ENCODE results near the gene GJA9. TPM values are rescaled to one million over a fixed set of nuclear protein-coding genes. Genes with fewer than 3 reads are reported as not detected.
"Not testable (repeated sequence)": the region's sequence is repeated elsewhere in the genome, so short reads cannot be mapped to it uniquely, and the experiment has no call there.

The GJA9 gene
- total RNA-seq, 3 donors from 2014 or later = not detected

DNA sequence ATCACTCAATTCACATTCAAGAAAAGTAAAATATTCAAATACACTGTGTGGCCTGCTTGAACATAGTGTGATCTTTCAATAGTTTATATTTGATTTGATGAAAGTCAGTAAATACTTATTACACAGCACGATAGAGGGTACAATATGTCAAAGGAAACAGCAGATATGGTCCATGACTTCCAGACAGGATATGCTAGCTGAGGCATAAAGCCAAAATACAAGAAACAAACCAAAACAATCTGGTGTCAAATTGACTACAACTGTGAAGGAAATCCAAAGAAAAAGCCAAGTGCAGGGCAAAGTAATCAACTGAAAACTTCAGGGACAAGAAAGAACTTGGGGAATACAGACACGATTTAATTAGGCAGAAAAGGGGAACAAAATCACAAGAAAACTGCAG is 41.1 kb downstream of the GJA9 start:
- no peak for DNase-seq (ENCODE audit: low spot score in 2 of 2)
- Histone ChIP-seq H3K4me1 (no peaks in the 10 kb centered on the region), H3K9me3 (no peaks in the 10 kb centered on the region), H3K27ac (no peak overlapping the region), H3K27me3 (no peaks in the 10 kb centered on the region), H3K4me3 (no peak overlapping the region), H3K36me3 (peaks cover 4% of the 10 kb centered on the region)
- TF ChIP-seq CTCF (IDR thresholded peaks at IDR 0.05) (no peak), POLR2A (IDR thresholded peaks at IDR 0.05) (no peak), POLR2AphosphoS5 (IDR thresholded peaks at IDR 0.05) (no peak)
- intact Hi-C loops (cut with DNase I; ENCODE audit: low total_unique reads) = no loop called here

DNA sequence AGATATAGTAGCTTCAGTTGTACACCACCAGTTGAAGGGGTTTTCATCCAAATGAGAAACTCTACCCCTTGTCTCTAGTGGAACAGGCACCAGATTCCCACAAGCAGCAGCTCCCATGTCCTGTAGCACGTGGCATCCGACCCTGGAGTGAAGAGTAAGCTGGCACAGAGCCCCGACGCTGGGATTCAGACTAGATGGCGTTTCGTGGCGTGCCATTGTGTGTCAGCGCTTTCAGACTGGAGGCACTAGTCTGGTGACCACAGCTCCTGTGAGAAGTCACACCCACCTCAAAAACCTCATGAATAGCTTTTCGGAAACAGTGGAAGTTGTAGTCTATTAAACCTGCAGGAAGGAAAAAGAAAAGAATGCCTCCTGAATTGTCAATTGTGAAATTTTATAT is 42.0 kb downstream of the GJA9 start:
- Histone ChIP-seq H3K36me3 (peaks cover 4% of the 10 kb centered on the region), H3K4me3 (no peak overlapping the region), H3K27ac (no peak overlapping the region), H3K4me1 (no peaks in the 10 kb centered on the region), H3K9me3 (no peaks in the 10 kb centered on the region), H3K27me3 (no peaks in the 10 kb centered on the region)
- no peak for TF ChIP-seq CTCF (IDR thresholded peaks at IDR 0.05)
- no peak for TF ChIP-seq POLR2A (IDR thresholded peaks at IDR 0.05)
- no peak for TF ChIP-seq POLR2AphosphoS5 (IDR thresholded peaks at IDR 0.05)
- DNase-seq (ENCODE audit: low spot score in 2 of 2) = no peak
- intact Hi-C loops (cut with DNase I; ENCODE audit: low total_unique reads) = no loop called here

GRCh38 chr1:38836316-38836715 is 45.1 kb downstream of the GJA9 start:
- H3K9me3 ChIP-seq; intact Hi-C loops (cut with DNase I; ENCODE audit: low total_unique reads); H3K27ac ChIP-seq; H3K4me3 ChIP-seq; H3K4me1 ChIP-seq; DNase-seq (ENCODE audit: low spot score in 2 of 2); H3K36me3 ChIP-seq; H3K27me3 ChIP-seq: not testable (repeated sequence)

- H3K36me3 ChIP-seq = peaks cover 4% of the 10 kb centered on the region
- H3K4me1 ChIP-seq = no peaks in the 10 kb centered on the region
- TF ChIP-seq POLR2AphosphoS5 (IDR thresholded peaks at IDR 0.05) (no peak), POLR2A (IDR thresholded peaks at IDR 0.05) (no peak), CTCF (IDR thresholded peaks at IDR 0.05) (peak; percentile 38 to 83 (median 74))
- no peak overlapping the region for H3K4me3 ChIP-seq
- H3K27me3 ChIP-seq = no peaks in the 10 kb centered on the region
- no peak overlapping the region for H3K27ac ChIP-seq
- no peaks in the 10 kb centered on the region for H3K9me3 ChIP-seq
- intact Hi-C loops (cut with DNase I; ENCODE audit: low total_unique reads) = no loop called here
- DNase-seq (ENCODE audit: low spot score in 2 of 2) = no peak
Measured at GRCh38 chr1:38834937-38835827, 46.2 kb downstream of the GJA9 start.

- peaks cover 4% of the 10 kb centered on the region for H3K36me3 ChIP-seq
- H3K27ac ChIP-seq = no peak overlapping the region
- no peaks in the 10 kb centered on the region for H3K9me3 ChIP-seq
- intact Hi-C loops (cut with DNase I; ENCODE audit: low total_unique reads) = no loop called here
- DNase-seq (ENCODE audit: low spot score in 2 of 2) = no peak
- H3K4me3 ChIP-seq = no peak overlapping the region
- TF ChIP-seq CTCF (IDR thresholded peaks at IDR 0.05) (no peak), POLR2A (IDR thresholded peaks at IDR 0.05) (no peak), POLR2AphosphoS5 (IDR thresholded peaks at IDR 0.05) (no peak)
- no peaks in the 10 kb centered on the region for H3K27me3 ChIP-seq
- no peaks in the 10 kb centered on the region for H3K4me1 ChIP-seq
Measured at GRCh38 chr1:38834221-38834782, 47.1 kb downstream of the GJA9 start.
